WERI-Rb-1 (cell line): ENCODE results near the gene HS3ST4.

Source experiments
- DNase-seq: peaks from one replicate; pipeline ENCODE4 v3.0.0-alpha.2; 2020
- H3K27ac ChIP-seq: fragments of 250-450 bp; sonication (Bioruptor Pico); 2 replicates; pipeline ENCODE4 v1.5.1; 2020; ENCODE audit warnings: mild to moderate bottlenecking, moderate library complexity
- H3K27me3 ChIP-seq: fragments of 250-450 bp; sonication (Bioruptor Pico); 2 replicates; pipeline ENCODE4 v1.5.1; 2021; ENCODE audit warnings: mild to moderate bottlenecking, low read depth, moderate library complexity; ENCODE audit not compliant: insufficient read depth, severe bottlenecking
- H3K36me3 ChIP-seq: fragments of 250-450 bp; sonication (Bioruptor Pico); 2 replicates; pipeline ENCODE4 v1.5.1; 2020; ENCODE audit warnings: mild to moderate bottlenecking, moderate library complexity
- H3K4me3 ChIP-seq: 2 replicates; pipeline ENCODE4 v1.5.1; 2011; ENCODE audit warnings: low read depth, mild to moderate bottlenecking, control low read depth, low read length
- H3K9me3 ChIP-seq: fragments of 250-450 bp; sonication (Bioruptor Pico); 2 replicates; pipeline ENCODE4 v1.5.1; 2021; ENCODE audit warnings: mild to moderate bottlenecking, moderate library complexity; ENCODE audit not compliant: severe bottlenecking
- TF ChIP-seq, protein P1 (sequence below): IDR thresholded peaks from 2 replicates; pipeline ENCODE4 v1.5.1; 2011; ENCODE audit warnings: low read depth, mild to moderate bottlenecking, control low read depth, inconsistent platforms, low read length

HS3ST4 gene

DNA sequence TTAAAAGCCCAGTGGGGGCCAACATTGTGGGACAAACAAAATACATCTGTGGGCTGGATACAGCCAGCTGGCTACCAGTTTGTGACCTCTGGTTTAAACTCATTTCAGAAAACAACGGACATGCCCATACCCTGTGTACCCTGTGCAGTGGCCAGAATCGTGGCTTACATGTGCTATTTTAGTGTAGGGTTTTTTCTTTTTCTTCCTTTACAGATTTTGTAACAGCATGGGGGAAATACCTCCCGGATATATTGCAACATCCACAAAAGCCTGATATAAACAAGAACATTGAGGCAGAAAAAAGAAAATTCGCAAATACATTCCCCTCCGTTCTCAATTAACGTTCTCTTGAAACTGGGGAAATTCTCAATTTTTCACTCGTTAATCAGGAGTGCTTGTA, 7.3 kb downstream of the HS3ST4 start:
- no peak overlapping the region for H3K27ac ChIP-seq
- DNase-seq: no peak
- H3K36me3 ChIP-seq: peaks cover 80% of the 10 kb centered on the region
- TF ChIP-seq, protein P1, sequence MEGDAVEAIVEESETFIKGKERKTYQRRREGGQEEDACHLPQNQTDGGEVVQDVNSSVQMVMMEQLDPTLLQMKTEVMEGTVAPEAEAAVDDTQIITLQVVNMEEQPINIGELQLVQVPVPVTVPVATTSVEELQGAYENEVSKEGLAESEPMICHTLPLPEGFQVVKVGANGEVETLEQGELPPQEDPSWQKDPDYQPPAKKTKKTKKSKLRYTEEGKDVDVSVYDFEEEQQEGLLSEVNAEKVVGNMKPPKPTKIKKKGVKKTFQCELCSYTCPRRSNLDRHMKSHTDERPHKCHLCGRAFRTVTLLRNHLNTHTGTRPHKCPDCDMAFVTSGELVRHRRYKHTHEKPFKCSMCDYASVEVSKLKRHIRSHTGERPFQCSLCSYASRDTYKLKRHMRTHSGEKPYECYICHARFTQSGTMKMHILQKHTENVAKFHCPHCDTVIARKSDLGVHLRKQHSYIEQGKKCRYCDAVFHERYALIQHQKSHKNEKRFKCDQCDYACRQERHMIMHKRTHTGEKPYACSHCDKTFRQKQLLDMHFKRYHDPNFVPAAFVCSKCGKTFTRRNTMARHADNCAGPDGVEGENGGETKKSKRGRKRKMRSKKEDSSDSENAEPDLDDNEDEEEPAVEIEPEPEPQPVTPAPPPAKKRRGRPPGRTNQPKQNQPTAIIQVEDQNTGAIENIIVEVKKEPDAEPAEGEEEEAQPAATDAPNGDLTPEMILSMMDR: no peak
- H3K4me3 ChIP-seq: no peak overlapping the region
- H3K27me3 ChIP-seq: no peaks in the 10 kb centered on the region
- peaks cover 9% of the 10 kb centered on the region for H3K9me3 ChIP-seq

DNA sequence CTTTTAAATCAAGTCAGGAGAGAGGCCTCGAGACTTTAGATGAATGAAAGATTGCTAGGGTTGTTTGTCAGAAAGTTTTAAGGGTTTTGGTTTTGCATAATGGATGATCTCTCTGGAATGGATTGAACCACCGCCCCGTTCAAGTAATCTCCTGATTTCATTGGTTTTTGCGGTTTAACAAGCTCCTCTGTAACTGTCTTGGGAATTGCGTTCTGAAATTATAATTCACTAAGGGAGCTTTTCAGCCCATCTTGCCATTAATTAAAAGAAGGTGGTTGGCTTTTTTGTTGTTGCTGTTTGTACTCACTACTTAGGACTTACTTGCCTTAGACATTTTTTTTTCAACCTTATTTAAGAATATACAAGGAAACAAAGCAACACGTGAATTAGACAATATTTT, 8.8 kb downstream of the HS3ST4 start:
- Histone ChIP-seq H3K27me3 (no peaks in the 10 kb centered on the region), H3K27ac (no peak overlapping the region), H3K4me3 (no peak overlapping the region), H3K9me3 (peaks cover 9% of the 10 kb centered on the region), H3K36me3 (peaks cover 71% of the 10 kb centered on the region)
- DNase-seq: no peak
- TF ChIP-seq, protein P1: no peak

DNA sequence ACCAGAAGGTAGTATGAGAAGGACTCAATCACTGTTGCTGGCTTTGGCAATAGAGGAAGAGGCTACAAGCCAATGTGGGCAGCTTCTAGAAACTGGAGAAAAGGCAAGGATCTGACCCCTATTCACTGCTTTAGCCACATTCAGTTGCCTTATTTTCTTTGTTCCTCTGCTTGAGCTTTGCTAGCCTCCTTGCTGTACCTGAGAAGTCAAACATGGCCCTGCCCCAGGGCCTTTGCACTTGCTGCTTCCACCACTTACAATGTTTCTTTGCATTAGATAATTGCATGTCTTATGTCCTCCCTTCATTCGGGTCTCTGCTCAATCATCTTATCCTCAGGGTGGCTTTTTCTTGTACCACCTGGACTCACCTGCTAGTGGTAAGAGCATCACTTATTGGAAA, 15.8 kb downstream of the HS3ST4 start:
- Histone ChIP-seq H3K36me3 (peaks cover 21% of the 10 kb centered on the region), H3K27me3 (no peaks in the 10 kb centered on the region), H3K4me3 (no peak overlapping the region), H3K27ac (no peak overlapping the region), H3K9me3 (no peaks in the 10 kb centered on the region)
- TF ChIP-seq, protein P1: no peak
- no peak for DNase-seq

DNA sequence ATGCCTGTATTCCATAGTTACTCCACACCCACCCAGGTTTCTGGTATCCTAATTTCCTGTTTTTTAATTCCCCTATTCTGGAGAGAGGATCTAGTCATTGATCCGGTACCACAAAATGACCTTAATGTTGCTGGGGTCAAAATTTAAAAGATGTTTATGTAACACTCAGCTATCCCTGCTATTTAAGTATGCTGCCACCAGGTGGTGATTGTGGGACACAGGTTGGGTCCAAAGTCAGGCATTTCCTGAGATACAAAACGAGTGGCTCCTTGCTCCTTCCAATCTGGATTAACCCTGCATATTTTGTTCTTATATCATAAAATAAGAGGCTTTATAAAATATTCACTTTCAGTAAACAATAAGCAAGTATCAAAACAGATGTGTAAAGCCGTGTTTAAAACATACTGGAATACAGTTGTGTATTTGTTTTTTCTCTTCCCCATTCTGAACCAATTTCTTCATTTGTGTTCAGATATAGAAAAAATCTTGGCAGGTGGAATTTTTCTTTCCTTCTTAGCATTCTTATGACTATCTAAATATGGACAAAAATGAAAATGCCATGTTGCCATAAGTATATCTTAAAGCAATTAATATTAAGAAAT, 16.3 kb downstream of the HS3ST4 start:
- Histone ChIP-seq H3K4me3 (no peak overlapping the region), H3K27ac (no peak overlapping the region), H3K36me3 (peaks cover 16% of the 10 kb centered on the region), H3K9me3 (no peaks in the 10 kb centered on the region), H3K27me3 (no peaks in the 10 kb centered on the region)
- peak; percentile 69 for DNase-seq
- TF ChIP-seq, protein P1: peak; percentile 62

DNA sequence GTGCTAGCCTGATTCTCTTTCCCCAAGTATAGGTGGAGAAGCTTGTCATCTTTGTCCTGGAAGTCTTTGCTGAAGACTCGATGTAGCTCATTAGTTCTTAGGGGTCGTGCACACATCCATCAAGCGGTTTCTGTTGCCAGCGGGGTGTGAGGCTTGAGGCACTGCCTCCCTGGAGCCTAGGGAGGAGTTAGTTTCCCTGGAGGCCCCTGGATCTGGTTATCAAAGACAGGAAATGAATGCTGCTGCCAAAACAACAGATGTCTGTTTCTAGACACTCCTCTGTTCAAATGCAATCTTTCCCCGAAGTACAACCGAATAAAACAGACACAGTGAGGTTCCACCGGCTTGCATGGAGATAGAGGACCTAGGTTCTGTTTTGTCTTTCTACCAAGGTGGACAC, 17.5 kb downstream of the HS3ST4 start:
- TF ChIP-seq, protein P1: no peak

More for the DNA sequence above, 17.5 kb downstream of the HS3ST4 start:
- Histone ChIP-seq H3K27ac (no peak overlapping the region; the same call in none of the 2 replicates), H3K9me3 (no peaks in the 10 kb centered on the region), H3K4me3 (no peak overlapping the region), H3K27me3 (no peaks in the 10 kb centered on the region), H3K36me3 (peaks cover 7% of the 10 kb centered on the region)
- DNase-seq: no peak
